ENCODE data around the gene DNAJA3.

Gene DNAJA3

DNA sequence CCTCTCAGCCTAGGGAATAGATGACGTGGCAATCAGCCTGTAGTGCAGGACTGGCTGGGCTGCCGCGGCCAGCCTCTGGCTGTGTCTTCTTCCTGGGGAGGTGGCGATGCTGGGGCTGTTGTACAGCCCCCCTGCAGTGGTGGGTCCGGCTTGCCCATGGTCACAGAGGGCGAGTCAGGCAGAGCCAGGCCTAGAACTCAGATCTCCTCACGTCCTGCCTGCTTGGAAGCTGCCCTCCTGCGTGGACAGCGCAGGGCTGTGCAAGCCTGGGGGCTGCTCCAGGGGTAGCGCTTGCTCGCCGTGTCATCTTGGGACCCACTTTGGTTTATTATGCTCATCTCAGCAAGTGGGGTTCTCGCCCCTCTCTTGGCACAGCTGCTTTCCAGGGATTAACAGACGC lies 29.4 kb downstream of the DNAJA3 start:
- DNase-seq (ENCODE audit: low read depth in 2 of 2) = no peak
- H3K4me3 ChIP-seq (replicated peaks in 1 of 2; ENCODE audit: low read depth in 2 of 2, low read length in 2 of 2) = no peak overlapping the region
- TF ChIP-seq, protein P1, sequence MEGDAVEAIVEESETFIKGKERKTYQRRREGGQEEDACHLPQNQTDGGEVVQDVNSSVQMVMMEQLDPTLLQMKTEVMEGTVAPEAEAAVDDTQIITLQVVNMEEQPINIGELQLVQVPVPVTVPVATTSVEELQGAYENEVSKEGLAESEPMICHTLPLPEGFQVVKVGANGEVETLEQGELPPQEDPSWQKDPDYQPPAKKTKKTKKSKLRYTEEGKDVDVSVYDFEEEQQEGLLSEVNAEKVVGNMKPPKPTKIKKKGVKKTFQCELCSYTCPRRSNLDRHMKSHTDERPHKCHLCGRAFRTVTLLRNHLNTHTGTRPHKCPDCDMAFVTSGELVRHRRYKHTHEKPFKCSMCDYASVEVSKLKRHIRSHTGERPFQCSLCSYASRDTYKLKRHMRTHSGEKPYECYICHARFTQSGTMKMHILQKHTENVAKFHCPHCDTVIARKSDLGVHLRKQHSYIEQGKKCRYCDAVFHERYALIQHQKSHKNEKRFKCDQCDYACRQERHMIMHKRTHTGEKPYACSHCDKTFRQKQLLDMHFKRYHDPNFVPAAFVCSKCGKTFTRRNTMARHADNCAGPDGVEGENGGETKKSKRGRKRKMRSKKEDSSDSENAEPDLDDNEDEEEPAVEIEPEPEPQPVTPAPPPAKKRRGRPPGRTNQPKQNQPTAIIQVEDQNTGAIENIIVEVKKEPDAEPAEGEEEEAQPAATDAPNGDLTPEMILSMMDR (IDR thresholded peaks at IDR 0.05; ENCODE audit: low read depth, low read length) = no peak

DNA sequence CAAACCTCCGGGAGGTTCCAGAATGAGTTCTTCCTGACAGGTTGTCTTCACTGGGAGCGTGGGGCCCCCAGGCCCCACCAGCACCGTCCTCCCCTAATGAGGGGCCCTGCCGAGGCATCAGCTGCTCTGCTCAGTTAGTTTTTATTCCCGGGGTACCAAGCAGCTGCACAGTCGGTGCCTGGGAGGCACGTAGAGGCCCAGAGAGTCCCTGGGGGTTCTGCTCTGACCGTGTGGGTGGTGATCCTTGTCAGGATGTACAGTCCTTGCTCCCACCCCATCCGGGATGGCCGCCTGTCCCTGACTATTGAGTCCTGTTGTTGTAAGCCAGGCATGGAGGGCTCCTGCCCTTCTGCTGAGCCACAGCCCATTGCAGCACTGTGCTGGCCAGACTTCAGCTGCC lies 30.3 kb downstream of the DNAJA3 start:
- DNase-seq (ENCODE audit: low read depth in 2 of 2) = no peak
- TF ChIP-seq, protein P1 (IDR thresholded peaks at IDR 0.05; ENCODE audit: low read depth, low read length) = no peak
- no peak overlapping the region for H3K4me3 ChIP-seq (replicated peaks in 1 of 2; ENCODE audit: low read depth in 2 of 2, low read length in 2 of 2)

- no peak overlapping the region for H3K4me3 ChIP-seq (replicated peaks in 1 of 2; ENCODE audit: low read depth in 2 of 2, low read length in 2 of 2)
- TF ChIP-seq, protein P1 (IDR thresholded peaks at IDR 0.05; ENCODE audit: low read depth, low read length) = no peak
- DNase-seq (ENCODE audit: low read depth in 2 of 2) = no peak
Measured at GRCh38 chr16:4460936-4461249, 35.2 kb downstream of the DNAJA3 start.

GRCh38 chr16:4461250-4462085 lies 35.8 kb downstream of the DNAJA3 start:
- TF ChIP-seq, protein P1 (IDR thresholded peaks at IDR 0.05; ENCODE audit: low read depth, low read length) = no peak
- H3K4me3 ChIP-seq (replicated peaks in 1 of 2; ENCODE audit: low read depth in 2 of 2, low read length in 2 of 2) = no peak overlapping the region
- no peak for DNase-seq (ENCODE audit: low read depth in 2 of 2)

DNA sequence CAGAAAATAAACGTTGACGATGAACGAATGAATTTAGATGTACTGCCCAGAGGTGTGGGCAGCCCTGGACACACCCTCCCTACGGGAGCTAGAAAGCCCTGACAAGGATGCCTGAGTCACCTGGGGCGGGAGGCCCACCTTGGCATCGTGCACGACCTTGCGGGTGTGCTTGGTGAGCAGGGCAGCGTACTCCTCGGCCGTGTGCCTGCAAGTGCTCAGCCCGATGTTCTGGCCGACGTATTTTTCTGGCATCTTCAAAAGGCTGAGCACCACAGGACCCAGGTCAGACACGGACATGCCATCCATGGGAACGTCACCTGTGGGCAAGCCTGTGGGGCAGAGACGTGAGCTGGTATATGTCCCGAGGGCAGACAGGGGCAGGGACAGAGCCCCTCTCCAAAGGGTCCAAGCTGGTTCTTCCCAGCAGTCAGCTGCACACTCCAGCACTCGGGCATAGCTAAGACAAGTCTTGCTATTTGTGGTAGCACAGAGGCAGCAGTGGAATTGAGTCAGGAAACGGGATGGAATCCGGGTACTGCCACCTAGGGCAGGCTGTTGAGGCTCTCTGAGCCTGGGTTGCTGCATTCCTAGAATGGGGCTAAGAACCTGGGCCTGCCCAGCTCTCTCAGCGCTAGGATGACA lies 38.0 kb downstream of the DNAJA3 start:
- H3K4me3 ChIP-seq (replicated peaks in 1 of 2; ENCODE audit: low read depth in 2 of 2, low read length in 2 of 2) = no peak overlapping the region
- TF ChIP-seq, protein P1 (IDR thresholded peaks at IDR 0.05; ENCODE audit: low read depth, low read length) = no peak
- no peak for DNase-seq (ENCODE audit: low read depth in 2 of 2)

DNA sequence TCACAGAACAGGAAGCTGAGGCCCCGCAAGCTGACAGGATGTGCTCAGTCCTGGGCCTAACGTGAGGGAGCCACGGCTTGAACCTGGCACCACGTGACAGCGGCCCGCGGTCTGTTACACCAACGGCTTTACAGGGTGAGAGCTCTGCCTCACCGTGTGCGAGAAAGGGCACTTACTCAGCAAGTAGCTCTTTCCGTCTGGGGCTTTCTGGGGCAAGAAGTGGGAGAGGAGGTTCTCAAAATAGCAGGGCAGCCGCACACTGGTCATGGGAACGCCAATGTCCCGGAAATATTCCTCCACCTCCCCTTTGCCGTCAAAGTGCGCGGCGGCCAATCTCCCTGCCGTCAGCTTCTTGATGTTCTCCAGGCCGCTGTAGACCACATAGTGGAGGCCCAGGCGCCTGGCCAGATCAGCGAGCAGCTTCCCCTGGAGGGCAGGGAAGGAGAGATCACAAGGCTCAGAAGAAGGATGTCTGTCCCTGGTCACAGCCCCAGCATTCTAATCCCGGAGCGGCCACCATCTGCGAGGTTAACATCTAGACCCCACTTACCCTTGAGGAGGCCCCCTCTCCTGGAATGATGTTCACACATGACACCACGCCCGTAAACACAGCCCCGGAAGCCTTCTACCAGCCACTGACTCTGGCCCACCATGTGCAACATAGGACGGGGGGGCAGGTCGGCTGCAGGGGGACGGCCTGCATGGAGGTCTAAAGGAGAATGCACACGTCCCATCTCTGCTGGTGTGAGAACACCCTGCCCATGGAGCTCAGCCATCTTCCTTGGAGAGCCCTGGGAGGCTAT lies 40.5 kb downstream of the DNAJA3 start:
- TF ChIP-seq, protein P1 (IDR thresholded peaks at IDR 0.05; ENCODE audit: low read depth, low read length) = no peak
- DNase-seq (ENCODE audit: low read depth in 2 of 2) = peak in 1 of 2 donors; percentile 62
- H3K4me3 ChIP-seq (replicated peaks in 1 of 2; ENCODE audit: low read depth in 2 of 2, low read length in 2 of 2) = no peak overlapping the region
